ENCODE measurements around the gene HIVEP2.
A peak's percentile ranks its signal among the peaks of the same experiment; 100 is the strongest.

The HIVEP2 gene

DNA sequence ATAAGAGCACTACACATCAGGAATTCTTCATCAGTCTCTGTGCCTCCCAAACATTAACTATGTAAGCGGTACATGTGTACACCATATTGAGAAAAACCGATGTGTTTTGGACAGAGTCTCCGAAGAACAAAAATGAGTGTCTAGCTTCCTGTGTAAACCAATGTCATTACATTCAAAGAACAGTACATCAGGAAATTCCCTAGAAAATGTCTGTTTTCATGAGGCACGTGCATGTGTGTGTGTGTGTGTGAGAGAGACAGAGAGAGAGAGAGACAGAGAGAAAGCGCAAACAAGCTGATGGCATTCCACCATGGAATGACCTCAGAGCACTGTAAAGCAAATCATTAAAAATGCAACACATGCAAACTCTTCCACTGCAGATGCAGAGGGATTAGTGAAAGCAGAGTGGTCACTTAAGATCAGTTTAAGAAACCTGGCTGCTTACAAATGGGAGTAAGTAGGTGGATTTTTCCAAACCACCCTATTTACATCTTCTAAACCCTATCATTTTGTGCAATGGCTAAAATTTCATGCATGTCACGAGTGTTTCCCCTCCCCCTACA is 133.9 kb downstream of the HIVEP2 start:
- FAIRE-seq = no peak

DNA sequence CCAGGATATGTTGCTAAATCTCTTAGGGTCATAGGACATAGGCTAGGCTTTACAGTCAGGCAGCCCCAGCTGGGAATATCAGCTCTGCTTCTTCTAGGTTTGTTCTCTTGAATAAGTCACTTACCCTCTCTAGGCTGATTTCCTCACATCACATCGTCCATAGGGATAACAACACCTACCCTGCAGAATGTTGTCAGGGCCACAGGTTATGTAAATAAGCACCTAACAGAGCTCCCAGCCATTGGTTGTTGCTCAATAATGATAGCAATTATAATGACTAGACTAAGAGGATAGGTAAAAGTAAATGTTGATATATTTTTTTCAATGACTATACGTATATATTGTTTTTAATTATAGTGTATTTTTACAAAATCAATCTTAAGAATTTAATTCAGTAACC is 135.0 kb downstream of the HIVEP2 start:
- FAIRE-seq = no peak

DNA sequence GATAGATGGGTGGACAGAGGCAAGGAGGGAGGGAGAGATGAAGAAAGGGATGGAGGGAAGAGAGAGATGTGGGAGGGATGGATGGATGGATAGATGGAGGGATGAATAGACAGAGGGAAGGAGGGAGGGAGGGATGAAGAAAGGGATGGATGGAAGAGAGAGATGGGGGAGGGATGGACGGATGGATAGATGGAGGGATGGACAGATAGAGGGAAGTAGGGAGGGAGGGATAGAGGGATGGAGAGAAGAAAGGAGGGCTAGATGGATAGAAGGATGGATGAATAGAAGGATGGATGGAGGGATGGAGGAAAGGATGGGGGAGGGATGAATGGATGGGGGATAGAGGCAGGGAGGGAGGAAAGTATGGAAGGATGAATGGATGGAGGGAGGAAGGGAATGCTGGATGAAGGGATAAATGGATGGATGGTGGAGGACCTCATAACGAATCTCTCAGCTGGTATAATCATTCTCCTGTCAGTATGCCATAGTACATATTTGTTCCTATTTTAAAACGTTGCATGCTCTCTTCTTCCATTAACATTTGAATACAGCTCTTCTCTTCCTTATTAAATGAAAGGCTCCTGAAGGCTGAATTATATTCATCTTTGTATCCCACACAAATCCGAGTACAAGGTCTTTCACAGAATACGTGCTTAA is 136.4 kb downstream of the HIVEP2 start:
- FAIRE-seq = no peak

DNA sequence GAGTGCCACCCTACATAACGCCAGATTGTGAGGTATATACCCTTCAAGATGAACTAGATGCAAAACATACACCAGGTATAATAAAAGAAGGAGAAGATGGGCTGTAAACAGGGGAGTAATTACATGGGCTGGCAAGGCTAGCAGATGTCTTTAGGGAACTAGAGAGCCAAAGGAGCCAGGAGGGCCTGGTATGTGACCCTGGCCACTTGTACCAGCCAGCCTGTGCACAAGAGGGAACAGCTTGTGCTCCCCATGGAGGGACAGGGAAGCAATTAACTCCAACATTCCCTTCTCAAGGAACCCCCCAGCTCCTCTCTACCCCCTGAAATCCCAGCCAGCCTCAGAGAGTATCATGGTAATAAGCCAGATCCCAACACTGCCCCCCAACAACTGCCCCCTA is 139.9 kb downstream of the HIVEP2 start:
- FAIRE-seq = no peak

- FAIRE-seq = no peak
Measured at GRCh38 chr6:142804490-142804889, 140.5 kb downstream of the HIVEP2 start.

GRCh38 chr6:142803495-142804058 is 141.4 kb downstream of the HIVEP2 start:
- no peak for FAIRE-seq

DNA sequence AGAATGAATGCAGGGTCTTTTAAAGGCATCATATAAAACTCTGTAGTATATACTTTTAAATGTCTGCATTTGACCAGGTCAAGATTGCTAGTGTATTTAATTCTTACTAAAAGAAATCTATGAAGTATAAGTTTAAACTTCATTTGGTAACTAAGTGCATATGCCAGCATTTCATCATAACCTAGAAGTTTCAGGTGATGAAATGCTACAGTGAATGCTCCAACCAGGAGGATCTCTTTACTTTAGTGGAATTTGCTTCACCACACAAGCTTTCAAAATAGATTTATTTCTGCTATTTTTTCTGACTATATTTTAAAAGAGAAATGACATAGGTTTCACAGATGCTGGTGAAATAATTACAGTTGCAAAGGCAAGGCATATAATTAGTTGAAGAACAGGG is 141.9 kb downstream of the HIVEP2 start:
- no peak for FAIRE-seq

DNA sequence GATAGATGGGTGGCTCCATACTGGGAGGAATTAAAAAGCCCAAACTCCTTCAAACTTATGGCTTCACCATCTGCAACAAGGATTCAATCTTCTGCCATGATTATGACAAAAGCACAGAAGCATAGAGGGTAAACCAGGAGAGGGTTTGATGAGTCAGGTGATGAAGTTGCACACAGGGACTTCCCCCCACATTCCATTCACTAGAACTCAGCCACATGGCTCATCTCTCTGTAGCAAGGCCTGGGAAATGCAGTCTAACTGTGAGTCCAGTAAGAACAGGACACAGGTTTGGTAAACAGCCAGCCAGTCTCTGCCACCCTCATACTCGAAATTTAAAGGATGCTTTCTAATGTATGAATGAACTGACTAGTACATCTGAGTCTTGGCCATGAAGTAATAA is 142.9 kb downstream of the HIVEP2 start:
- FAIRE-seq = no peak

- FAIRE-seq = no peak
Measured at GRCh38 chr6:142800240-142800639, 144.7 kb downstream of the HIVEP2 start.

DNA sequence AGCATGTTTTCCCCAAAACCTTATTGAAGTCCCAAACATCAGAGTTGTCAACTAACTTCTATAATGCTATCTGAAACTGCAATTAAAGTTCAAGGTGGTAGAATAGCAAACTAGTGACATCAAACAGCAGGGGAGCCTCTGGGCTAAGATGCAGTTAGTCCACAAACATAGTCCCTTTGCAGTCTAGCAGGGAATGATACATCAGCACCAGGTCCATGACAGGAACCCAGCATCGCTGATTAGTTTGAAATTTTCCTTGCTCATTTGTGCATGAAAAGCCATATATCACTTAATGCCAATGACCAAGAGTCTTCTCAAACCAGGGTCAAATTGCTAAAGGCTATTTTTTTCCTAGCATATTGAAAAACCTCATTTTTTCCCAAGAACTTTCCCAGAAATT is 145.3 kb downstream of the HIVEP2 start:
- FAIRE-seq = no peak

DNA sequence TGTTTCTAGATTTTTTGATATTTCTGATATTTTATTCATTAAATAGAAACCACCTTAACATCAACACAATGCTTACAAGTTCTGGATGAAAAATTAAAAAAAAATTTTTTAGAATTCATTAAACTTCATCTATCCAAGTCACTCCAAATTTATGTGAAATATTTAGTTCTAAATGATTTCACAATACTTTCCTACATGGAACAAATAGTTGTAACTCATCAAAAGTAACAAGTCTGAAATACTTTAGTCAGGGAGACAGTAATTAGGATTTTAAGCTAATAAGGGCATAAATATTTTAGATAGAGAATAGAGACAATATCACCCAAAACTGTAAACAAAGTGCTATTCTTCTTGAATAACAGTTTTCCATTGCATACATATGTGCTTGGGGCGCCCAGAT is 147.8 kb downstream of the HIVEP2 start:
- FAIRE-seq = peak; percentile 34

DNA sequence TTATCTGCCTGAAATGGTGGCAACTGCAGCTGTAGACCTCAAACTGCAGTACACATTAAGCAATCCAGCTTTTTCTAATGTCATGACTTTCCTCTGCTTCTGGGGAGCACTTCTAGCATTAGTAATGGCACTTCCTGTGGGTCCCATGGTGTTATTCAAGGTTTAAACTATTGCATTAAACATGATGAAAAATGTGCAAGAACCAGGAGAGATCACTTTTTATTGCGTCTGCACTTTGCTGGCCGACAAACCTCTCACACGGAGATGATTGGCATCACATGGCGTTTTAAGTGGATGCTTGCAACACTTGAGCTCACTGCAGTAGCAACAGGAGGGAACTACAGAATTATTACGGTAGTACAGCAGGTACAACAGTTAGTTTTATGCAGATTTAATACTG is 148.4 kb downstream of the HIVEP2 start:
- no peak for FAIRE-seq

DNA sequence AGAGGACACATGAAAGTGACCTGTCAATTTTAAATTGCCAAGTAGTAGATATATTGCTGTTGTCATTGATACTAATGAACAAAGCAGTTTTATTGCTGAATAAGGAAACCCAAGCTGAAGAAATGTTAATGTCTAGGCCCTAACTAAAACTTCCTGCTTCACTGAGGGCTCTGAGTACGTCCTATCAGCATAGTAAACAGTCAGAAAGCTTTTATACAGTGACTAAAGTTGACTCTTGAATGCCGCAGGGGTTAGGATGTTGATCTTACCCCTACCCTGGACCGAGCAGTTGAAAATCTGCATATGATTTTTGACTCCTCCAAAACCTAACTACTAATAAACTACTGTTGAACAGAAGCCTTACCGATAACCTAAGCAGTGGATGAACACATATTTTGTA is 149.0 kb downstream of the HIVEP2 start:
- FAIRE-seq = no peak

DNA sequence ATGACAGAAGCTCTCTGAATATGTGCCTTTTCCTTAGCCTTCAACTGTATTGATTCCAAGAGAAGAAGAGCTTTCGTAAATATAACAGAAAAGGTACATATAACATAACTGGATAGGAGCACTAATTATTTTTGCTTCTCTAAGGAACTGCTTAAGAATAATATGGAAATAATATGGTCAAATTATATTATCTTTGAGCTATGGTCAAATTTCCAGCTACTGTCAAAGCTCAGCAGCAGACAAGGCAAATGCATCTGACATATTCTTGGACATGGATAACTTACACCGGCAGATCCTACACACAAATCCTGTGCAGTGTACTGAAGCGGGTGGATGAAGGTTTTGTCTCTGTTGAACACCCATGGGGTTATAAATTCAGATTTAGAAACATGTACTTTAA is 150.6 kb downstream of the HIVEP2 start:
- FAIRE-seq = no peak

GRCh38 chr6:142790257-142790656 is 154.7 kb downstream of the HIVEP2 start:
- FAIRE-seq = no peak

DNA sequence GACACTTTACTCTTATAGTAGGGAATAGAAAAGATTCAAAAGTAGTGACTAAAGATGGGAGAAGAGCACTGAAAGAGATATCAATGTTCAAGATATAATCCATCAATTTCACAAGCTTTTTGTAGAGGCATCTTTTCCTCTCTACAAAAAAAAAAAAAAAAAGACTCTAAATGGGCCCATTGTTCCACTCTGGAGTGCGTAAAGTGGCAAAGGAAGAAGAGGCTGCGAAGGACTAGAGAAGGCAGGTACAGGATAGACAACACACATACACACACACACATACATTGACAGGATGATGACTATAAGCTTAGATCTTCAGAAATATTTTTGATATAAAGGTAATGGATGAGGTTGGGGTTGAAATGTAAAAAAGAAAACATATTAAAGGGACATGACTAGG is 157.6 kb downstream of the HIVEP2 start:
- no peak for FAIRE-seq

DNA sequence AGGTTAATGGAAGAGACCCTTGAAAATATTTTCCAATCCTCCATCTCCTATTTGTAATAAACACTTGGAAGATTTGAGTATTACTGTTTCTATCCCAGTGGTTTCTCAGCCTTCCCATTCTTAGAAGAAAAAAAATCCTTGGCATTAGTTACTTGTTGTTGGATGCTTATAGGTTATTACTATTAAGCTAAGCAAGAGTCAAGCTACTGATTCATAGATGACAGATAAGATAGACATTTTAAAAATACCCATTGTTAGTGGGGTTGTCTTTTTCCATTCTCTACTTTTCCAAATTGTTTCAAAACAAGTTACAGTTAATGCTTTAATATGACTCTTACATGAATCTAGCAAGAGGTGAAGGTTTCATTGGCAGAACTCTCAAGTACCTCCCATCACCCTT is 158.5 kb downstream of the HIVEP2 start:
- no peak for FAIRE-seq

- FAIRE-seq = no peak
Measured at GRCh38 chr6:142784344-142784743, 160.6 kb downstream of the HIVEP2 start.

- no peak for FAIRE-seq
Measured at GRCh38 chr6:142783499-142783898, 161.5 kb downstream of the HIVEP2 start.

DNA sequence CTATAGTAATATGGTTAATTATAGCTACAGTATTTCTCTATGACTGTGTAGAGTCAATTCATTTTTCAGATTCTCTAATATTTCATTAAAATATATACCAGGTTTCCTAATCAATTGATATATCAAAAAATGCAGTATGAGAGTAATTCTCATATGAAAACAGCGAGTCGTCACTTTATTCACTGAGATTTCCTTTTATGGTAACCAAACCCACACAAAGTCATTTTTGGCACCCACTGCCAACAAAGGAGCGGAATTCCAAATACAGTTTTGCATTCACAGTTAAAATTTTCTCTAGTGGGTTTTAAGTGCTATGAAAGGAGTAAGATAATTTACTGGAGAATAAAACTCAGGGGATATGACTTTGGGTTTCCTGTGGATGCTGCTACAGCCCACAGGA is 163.8 kb downstream of the HIVEP2 start:
- FAIRE-seq = no peak

DNA sequence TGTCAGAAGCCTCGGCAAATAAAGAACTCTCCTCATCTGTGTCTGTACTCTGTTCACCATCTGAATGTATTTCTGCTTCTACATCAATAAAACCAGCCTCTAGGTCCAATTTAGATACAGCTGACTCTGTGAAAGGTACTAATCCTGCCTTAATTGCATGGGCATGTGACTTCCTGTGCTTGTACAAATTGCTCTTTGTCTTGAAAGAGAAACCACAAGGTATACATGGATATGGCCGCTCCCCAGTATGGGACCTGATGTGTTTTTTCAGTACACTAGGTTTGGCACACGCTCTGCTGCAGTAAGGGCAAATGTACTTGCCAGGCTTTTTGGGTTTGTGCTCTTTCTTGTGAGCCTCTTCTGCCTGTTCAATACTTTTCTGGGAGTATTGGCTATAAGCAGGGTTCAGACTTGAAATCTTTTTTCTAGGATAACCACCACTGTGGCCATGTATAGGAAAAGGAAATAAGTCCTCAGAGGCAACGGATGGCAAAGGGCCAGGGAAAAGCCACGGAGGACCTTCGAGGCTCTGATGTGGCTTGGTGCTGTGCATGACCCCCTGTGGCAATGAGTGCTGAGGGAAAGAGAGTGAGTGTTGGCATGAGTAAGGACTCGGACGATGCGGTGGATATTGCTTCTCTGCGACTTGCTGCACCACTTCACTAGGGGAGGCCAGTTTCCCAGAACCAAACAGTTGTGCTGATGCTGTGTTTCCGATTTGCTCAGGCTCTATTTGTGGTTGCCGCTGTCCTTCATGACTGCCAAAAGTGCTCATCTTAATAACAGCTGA is 170.9 kb downstream of the HIVEP2 start:
- no peak for FAIRE-seq

DNA sequence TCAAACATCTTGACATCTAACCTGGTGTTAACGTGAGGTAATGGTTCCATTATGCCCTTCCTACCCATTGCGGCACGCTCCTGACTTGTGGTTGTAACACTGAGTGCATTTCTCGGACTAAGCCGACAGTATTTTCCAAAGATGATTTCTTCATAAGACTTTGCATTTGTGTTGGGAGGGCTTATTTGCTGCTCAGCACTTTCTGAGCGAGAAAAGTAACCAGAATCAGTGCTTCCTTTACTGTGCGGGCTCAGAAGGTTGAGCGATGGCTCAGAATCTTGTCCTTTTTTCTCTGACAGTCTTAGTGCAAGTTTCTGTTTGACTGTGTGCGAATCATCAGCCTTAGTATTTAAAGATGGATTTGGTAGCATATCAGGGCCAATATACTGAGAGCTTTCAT is 171.7 kb downstream of the HIVEP2 start:
- FAIRE-seq = no peak

DNA sequence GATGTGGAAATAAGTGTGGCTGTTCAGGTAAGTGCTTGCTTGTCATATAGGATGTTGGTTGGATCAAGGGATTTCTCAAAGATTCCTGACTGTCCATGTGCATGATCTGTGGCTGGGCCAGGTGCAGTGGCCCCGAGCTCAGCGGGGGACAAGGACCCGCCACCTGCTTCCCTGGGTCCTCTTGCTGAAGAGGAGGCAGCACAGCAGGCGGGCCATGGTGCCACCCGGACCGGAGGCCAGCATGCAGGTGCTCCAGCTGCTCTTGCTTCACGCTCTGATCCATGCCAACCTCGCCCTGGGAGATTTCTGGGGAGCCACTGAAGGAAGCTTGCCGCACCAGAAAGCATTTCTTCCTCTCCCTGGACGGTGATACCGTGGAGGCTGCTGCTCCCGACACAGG is 173.8 kb downstream of the HIVEP2 start:
- no peak for FAIRE-seq

GRCh38 chr6:142765306-142765705 is 179.7 kb downstream of the HIVEP2 start:
- FAIRE-seq = no peak
